HepG2 (cell line): Measurements from ENCODE around the gene TIMM23. TPM values are rescaled to one million over a fixed set of nuclear protein-coding genes. Genes with fewer than 3 reads are reported as not detected.

Experiments
- ARNT2 ChIP-seq: sonication (generic); formaldehyde crosslinking; IDR thresholded peaks from 2 replicates; pipeline ENCODE4 v1.8.0; 2022; ENCODE audit warnings: mild to moderate bottlenecking, low read depth, missing genetic modification reagents, moderate library complexity
- ERF ChIP-seq: IDR thresholded peaks from 2 replicates; pipeline ENCODE4 v1.6.1; 2018; ENCODE audit warnings: missing biosample characterization, missing genetic modification reagents
- GABPA ChIP-seq, 2 experiments: IDR thresholded peaks; 2 replicates each; pipeline ENCODE4 v1.6.1; 2011 to 2016; ENCODE audit warnings: low read depth in 2 of 2, low read length in 1 of 2, missing biosample characterization in 1 of 2, missing genetic modification characterization in 1 of 2
- HNF1B ChIP-seq: sonication (generic); formaldehyde crosslinking; IDR thresholded peaks from 2 replicates; pipeline ENCODE4 v1.5.1; 2020; ENCODE audit warnings: mild to moderate bottlenecking, moderate library complexity, missing genetic modification reagents
- HOMEZ ChIP-seq: IDR thresholded peaks from 2 replicates; pipeline ENCODE4 v1.6.1; 2016; ENCODE audit warnings: low read depth
- KMT2B ChIP-seq: IDR thresholded peaks from 2 replicates; pipeline ENCODE4 v1.6.1; 2016; ENCODE audit warnings: missing genetic modification reagents, missing compliant biosample characterization
- MAZ ChIP-seq, 2 experiments: sonication (generic) in 1 of 2; formaldehyde crosslinking in 1 of 2; IDR thresholded peaks; 2 replicates each; pipeline versions ENCODE4 v1.5.0 to v1.6.1; 2012 to 2020; ENCODE audit warnings: low read depth in 2 of 2, mild to moderate bottlenecking in 2 of 2, borderline replicate concordance in 1 of 2, improper control_type of control experiment in 1 of 2, low read length in 1 of 2, missing genetic modification reagents in 1 of 2, moderate library complexity in 1 of 2
- MIER3 ChIP-seq: IDR thresholded peaks from 2 replicates; pipeline ENCODE4 v1.6.1; 2016; ENCODE audit warnings: missing compliant biosample characterization, borderline replicate concordance
- ZBTB38 ChIP-seq: sonication (generic); formaldehyde crosslinking; IDR thresholded peaks from 2 replicates; pipeline ENCODE4 v1.5.1; 2020; ENCODE audit warnings: mild to moderate bottlenecking, missing genetic modification reagents
- ZNF274 ChIP-seq: sonication (generic); formaldehyde crosslinking; IDR thresholded peaks from 2 replicates; pipeline ENCODE4 v1.5.1; 2020; ENCODE audit warnings: mild to moderate bottlenecking, missing genetic modification reagents
- ZNF646 ChIP-seq: sonication (generic); formaldehyde crosslinking; IDR thresholded peaks from 2 replicates; pipeline ENCODE4 v1.9.0; 2021; ENCODE audit warnings: mild to moderate bottlenecking, missing genetic modification reagents
- ZNF703 ChIP-seq: sonication (generic); formaldehyde crosslinking; IDR thresholded peaks from 2 replicates; pipeline ENCODE4 v1.5.1; 2020; ENCODE audit warnings: missing genetic modification reagents, mild to moderate bottlenecking, moderate library complexity, borderline replicate concordance
- ZNF704 ChIP-seq: sonication (generic); formaldehyde crosslinking; IDR thresholded peaks from 2 replicates; pipeline ENCODE4 v1.8.1; 2023; ENCODE audit warnings: mild to moderate bottlenecking, inconsistent platforms, moderate library complexity, missing genetic modification reagents, borderline replicate concordance
- polyA plus RNA-seq, 8 experiments: library from polyadenylated mRNA; depleted of rRNA in 3 of 8; stranded (reverse) in 7 of 8; unstranded in 1 of 8; fragments of >200 nt; fragmentation: Illumina TruSeq in 4 of 8; extraction: Trizol in 4 of 8; gene quantifications; 2 replicates each; pipeline versions ENCODE4 v1.2.1 to v1.2.3, GENCODE V29; 2011 to 2016; ENCODE audit warnings: low read depth in 4 of 8, missing spikeins in 1 of 8, mixed read lengths in 1 of 8; ENCODE audit not compliant: insufficient read depth in 1 of 8
- total RNA-seq, 5 experiments: library from RNA; depleted of rRNA; stranded (reverse); fragments of >200 nt; fragmentation: Illumina TruSeq; extraction: Trizol; gene quantifications; 2 replicates each; pipeline ENCODE4 v1.2.3, GENCODE V29; 2016; ENCODE audit warnings: low read depth in 1 of 5
- TF ChIP-seq, protein P1 (sequence below): sonication (generic); formaldehyde crosslinking; IDR thresholded peaks from 2 replicates; pipeline ENCODE4 v1.8.0; 2022; ENCODE audit warnings: mild to moderate bottlenecking, missing genetic modification reagents, borderline replicate concordance

Gene TIMM23
- total and polyA plus RNA-seq, 2 of the 13 experiments (the other 11 are each of a cell fraction or from before 2014, with no cell fraction given) = 80.2 to 98.6 TPM

DNA sequence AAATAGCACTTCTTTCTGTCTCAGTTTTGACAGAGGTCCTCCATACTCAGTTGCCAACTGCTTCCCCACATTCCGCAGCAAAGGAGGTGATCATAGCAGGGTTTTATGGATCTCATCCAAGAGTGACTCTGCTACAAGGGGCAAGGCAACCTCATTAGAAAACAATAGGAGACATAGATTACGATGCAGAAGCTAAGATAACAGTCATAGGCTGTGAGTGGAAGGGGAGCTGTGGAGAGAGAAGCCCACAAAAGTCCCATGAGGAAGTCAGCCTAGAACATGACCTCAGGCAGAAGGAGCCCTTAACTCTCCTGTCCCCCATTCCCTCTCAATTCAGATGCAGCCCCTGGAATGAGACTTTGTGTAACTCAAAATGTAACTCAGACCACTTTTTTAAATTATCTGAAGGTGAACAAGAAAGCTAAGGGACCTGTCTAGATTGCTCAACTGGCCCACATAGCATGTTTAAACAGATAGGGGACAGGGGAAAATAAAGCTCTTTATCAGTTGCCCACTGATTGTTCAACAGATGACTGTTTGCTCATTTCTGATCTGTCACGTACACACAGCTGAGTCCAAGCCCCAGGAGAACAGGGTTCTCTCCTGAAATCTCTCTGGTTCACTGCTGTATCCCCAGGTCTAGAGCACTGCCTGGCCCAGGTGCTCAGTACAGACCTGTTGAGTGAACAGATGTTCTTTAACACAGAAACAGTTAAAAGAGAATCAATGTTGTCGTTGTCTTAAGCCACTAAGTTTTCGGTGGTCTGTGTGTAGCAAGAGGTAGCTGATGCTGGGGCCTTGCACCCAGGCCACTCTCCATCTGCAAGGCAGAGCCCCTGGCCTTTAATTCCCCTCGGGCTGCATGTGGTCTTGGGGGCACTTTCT, 59.6 kb downstream of the TIMM23 start (continued):
- TF ChIP-seq MAZ (IDR thresholded peaks at IDR 0.05; ENCODE audit: borderline replicate concordance, low read depth, low read length) (no peak), MAZ (CRISPR knock-in tag; IDR thresholded peaks at IDR 0.05; ENCODE audit: low read depth) (no peak), ZNF646 (CRISPR knock-in tag) (no peak), HOMEZ (CRISPR knock-in tag) (no peak), KMT2B (0 out of 2 replicates have a peak, but pooled peaks have one; percentile 6), ARNT2 (CRISPR knock-in tag) (peak; percentile 80; the same call in 1 of the 2 replicates), ZBTB38 (peak; percentile 32; the same call in 1 of the 2 replicates), MIER3 (CRISPR knock-in tag) (peak; percentile 58; the same call in 1 of the 2 replicates), ERF (CRISPR knock-in tag) (peak; percentile 82), ZNF703 (CRISPR knock-in tag) (no peak), ZNF704 (CRISPR knock-in tag) (no peak), ZNF274 (CRISPR knock-in tag) (no peak), GABPA (IDR thresholded peaks at IDR 0.05; ENCODE audit: low read depth, low read length) (no peak), GABPA (CRISPR knock-in tag; IDR thresholded peaks at IDR 0.05; ENCODE audit: low read depth) (0 out of 2 replicates have a peak, but pooled peaks have one; percentile 29), HNF1B (peak; percentile 61; the same call in 1 of the 2 replicates)
- TF ChIP-seq, protein P1, sequence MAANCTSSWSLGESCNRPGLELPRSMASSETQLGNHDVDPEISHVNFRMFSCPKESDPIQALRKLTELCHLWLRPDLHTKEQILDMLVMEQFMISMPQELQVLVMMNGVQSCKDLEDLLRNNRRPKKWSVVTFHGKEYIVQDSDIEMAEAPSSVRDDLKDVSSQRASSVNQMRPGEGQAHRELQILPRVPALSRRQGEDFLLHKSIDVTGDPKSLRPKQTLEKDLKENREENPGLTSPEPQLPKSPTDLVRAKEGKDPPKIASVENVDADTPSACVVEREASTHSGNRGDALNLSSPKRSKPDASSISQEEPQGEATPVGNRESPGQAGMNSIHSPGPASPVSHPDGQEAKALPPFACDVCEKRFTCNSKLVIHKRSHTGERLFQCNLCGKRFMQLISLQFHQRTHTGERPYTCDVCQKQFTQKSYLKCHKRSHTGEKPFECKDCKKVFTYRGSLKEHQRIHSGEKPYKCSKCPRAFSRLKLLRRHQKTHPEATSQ (CRISPR knock-in tag) = no peak
